ENCODE data around the gene GLA. TPM values are rescaled to one million over a fixed set of nuclear protein-coding genes. Genes with fewer than 3 reads are reported as not detected.

GLA gene
- total RNA-seq, 1 experiment from 2014 or later, result 41.9 TPM

DNA sequence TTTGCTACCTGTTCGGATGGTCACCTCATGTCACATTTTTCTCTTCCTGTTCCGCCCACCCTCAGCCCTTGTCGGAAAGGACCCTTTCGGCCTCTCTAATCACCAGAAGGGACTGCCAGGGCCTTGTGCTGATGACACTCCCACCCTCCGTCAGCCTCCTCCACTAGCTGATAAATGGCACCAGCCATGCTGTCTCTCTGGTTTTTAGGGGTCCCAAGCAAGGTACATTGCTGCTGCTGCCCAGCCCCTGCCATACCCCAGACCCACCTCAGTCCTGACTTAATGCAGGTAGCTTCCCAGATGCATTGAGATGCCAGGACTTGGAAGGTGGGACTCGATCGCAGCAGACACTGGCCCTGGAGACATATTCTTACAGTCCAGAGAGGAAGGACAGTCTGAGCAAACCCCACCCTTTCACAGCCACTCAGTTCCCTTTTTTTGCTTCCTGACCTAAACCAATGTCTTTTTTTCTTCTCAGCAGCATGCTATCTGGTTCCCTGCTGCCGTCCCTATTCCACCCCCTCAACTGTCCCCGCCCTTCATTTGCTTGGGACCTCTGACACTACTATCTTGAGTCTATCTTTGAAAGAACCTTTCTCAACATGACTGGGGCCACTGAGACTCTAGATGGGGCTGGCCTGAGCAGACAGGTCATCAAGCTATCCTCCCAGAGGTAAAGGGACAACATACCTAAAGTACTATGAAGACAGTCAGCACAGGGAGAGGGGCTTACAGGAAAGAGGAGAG, 21.8 kb downstream of the GLA start, which contains the start of gene BTK:
Gene BTK (minus strand): TSS at position 397 of the 747 bp plus-strand sequence. CDS start 10,907 bp downstream, outside the sequence.
- H2BK5ac ChIP-seq (ENCODE audit: insufficient read length, low read length), result no peak within 1 kb of the TSS
- no peak within 1 kb of the TSS for H2AFZ ChIP-seq (ENCODE audit: low read length)
- H2BK20ac ChIP-seq (ENCODE audit: low read depth, low read length, poor library complexity, severe bottlenecking), result no peak within 1 kb of the TSS
- H3K9me3 ChIP-seq (ENCODE audit: control insufficient read depth, low read depth, low read length), result peaks cover 40% of the 10 kb centered on the region
- WGBS (ENCODE audit: extremely low coverage, insufficient read length, low lambda C conversion rate), result no CpG with 5 or more reads among the region's 9 CpGs
- H2BK120ac ChIP-seq (ENCODE audit: low read depth, low read length, poor library complexity, severe bottlenecking), result no peak within 1 kb of the TSS
- no peaks in the 10 kb centered on the region for H4K20me1 ChIP-seq (ENCODE audit: control insufficient read depth, insufficient read depth, insufficient read length)
- H3K4me2 ChIP-seq (ENCODE audit: insufficient read depth, insufficient read length, low read length), result no peak within 1 kb of the TSS
- DNase-seq, result no peak
- no peak within 1 kb of the TSS for H3K9ac ChIP-seq (ENCODE audit: extremely low read depth, insufficient read length, low read length)
- no peaks in the 10 kb centered on the region; the same call in 1 of the 2 replicates for H3K4me1 ChIP-seq (ENCODE audit: insufficient read depth, low read length)
- no peak within 1 kb of the TSS for H3T11ph ChIP-seq (ENCODE audit: low read length)
- no peak within 1 kb of the TSS for H3K27ac ChIP-seq (ENCODE audit: insufficient read length, low read depth, low read length)
- no peak within 1 kb of the TSS for H2AK5ac ChIP-seq (ENCODE audit: insufficient read length, low read length)
- H3K4ac ChIP-seq (ENCODE audit: low read depth, low read length), result no peak within 1 kb of the TSS
- Mint-ChIP-seq H3K4me1 (peaks cover 7 to 13% of the 10 kb centered on the region in 2 experiments), H3K9me3 (peaks cover 46 to 57% of the 10 kb centered on the region in 2 experiments), H3K27me3 (ENCODE audit: low read depth) (no peaks in the 10 kb centered on the region; the same call in 1 of the 2 replicates), H3K27ac (no peak within 1 kb of the TSS), H3K4me3 (no peak within 1 kb of the TSS; a peak in 1 of 5 replicates), H3K36me3 (ENCODE audit: insufficient read depth in 1 of 3, low read depth in 3 of 3) (peaks cover 0 to 2% (median 1%) of the 10 kb centered on the region in 3 experiments; a peak in 5 of 7 replicates)
- H4K8ac ChIP-seq (replicated peaks; ENCODE audit: insufficient read length, low read depth, low read length), result no peak within 1 kb of the TSS
- H2BK15ac ChIP-seq (ENCODE audit: low read depth, low read length), result no peak within 1 kb of the TSS
- H3K18ac ChIP-seq (ENCODE audit: insufficient read length, low read depth, low read length), result no peak within 1 kb of the TSS
- H4K5ac ChIP-seq (ENCODE audit: insufficient read length, low read depth, low read length), result no peak within 1 kb of the TSS
- no peak within 1 kb of the TSS for H4K91ac ChIP-seq (ENCODE audit: insufficient read length, low read depth, low read length)
- H3K23me2 ChIP-seq (ENCODE audit: insufficient read length, low read depth, low read length, poor library complexity, severe bottlenecking), result no peaks in the 10 kb centered on the region
- H3K56ac ChIP-seq (ENCODE audit: insufficient read length, low read depth, low read length), result no peak within 1 kb of the TSS
- no peak within 1 kb of the TSS for H3K23ac ChIP-seq (ENCODE audit: insufficient read length, low read depth, low read length)
- no peaks in the 10 kb centered on the region for H3K79me1 ChIP-seq (ENCODE audit: insufficient read depth, low read depth, low read length, poor library complexity, severe bottlenecking)
- H3K14ac ChIP-seq (ENCODE audit: insufficient read depth, low read length), result no peak within 1 kb of the TSS
- no peak within 1 kb of the TSS for H2BK12ac ChIP-seq (ENCODE audit: insufficient read length, low read depth, low read length)
- no peaks in the 10 kb centered on the region for H3K79me2 ChIP-seq (ENCODE audit: insufficient read depth, low read length)
- TF ChIP-seq CTCF (conservative IDR thresholded peaks at IDR 0.05), result no peak
- H3K27me3 ChIP-seq (ENCODE audit: insufficient read depth, low read length), result no peaks in the 10 kb centered on the region

All from H9 (cell line).